ENCODE results near the gene TANGO6.

- TF ChIP-seq CTCF (IDR thresholded peaks at IDR 0.05) (no peak), POLR2A (IDR thresholded peaks at IDR 0.05) (no peak)
These were observed 271.1 kb downstream of the TANGO6 start for GRCh38 chr16:69114346-69114975.
